Measurements from ENCODE around the gene OSCP1.
"Not testable (repeated sequence)": the region's sequence is repeated elsewhere in the genome, so short reads cannot be mapped to it uniquely, and the experiment has no call there.

Gene OSCP1

GRCh38 chr1:36450270-36450918 is at the start of gene OSCP1:
Gene OSCP1 (minus strand): TSS chr1:36450451. CDS start chr1:36450369, 82 bp downstream.
- intact Hi-C loops (cut with DNase I) = loop anchor here (2.0 kb wide), 1 partner anchor 14 kb away; the partner anchor contains the start of gene MRPS15
- DNase-seq = peak; percentile 88 to 99 (median 93)

DNA sequence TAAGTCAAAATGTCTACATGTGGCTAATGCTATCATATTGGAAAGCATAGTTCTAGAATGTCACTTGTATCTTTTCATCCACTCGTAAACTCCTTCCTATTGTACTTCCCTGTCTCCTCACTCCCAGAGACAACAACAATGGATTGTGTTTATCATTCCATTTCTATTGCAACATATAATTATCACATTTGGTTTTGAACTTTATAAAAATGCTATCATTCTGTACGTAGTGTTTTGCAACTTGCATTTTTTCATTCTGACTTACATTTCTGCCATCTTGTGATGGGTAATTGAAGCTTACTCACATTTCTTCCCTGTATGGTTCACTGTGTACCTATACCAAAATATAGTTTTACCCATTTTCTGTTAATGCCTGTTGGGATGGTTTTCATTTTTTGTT is 47.0 kb upstream of the OSCP1 start:
- intact Hi-C loops (cut with DNase I) = no loop called here
- DNase-seq = no peak

GRCh38 chr1:36494971-36495370 is 44.7 kb upstream of the OSCP1 start:
- intact Hi-C loops (cut with DNase I) = no loop called here
- DNase-seq = no peak

DNA sequence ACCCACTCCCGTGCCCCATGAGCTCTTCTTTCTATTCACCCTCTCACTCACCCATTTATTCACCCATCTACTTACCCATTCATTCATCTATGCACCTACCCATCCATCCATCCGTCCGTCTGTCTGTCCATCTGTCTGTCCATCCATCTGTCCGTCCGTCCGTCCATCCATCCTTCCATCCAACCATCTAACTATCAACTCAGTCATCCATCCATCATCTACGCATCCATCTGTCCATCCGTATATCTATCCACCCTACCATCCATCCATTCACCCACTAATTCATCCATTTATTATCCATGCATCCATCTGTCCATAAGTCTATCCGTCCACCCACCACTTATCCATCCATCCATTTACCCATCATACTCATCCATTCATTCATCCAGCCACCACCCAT is 43.3 kb upstream of the OSCP1 start:
- intact Hi-C loops (cut with DNase I) = no loop called here
- no peak for DNase-seq

DNA sequence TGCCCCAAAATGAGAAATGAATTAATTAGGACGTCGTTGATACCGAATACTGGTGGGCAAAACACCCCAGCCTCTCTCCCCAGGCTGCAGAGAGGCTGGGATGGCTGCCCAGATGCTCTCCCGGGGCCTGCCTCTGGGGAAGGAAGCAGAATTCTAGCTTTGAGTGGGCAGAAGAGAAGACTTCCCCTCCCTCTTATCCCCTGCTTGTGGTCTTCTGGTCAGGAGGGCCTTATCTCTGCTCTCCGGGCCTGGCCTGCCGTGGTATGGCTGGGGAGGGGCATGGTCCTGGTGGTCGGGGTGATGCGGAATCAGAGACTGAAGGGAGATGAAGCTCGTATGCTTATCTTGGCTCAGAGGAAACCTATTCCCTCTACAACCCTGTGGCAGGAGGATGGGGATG is 42.2 kb upstream of the OSCP1 start:
- peak in 1 of 10 donors; percentile 79 for DNase-seq
- intact Hi-C loops (cut with DNase I) = no loop called here

GRCh38 chr1:36489258-36490051 is 39.2 kb upstream of the OSCP1 start:
- intact Hi-C loops (cut with DNase I) = not testable (repeated sequence)

DNA sequence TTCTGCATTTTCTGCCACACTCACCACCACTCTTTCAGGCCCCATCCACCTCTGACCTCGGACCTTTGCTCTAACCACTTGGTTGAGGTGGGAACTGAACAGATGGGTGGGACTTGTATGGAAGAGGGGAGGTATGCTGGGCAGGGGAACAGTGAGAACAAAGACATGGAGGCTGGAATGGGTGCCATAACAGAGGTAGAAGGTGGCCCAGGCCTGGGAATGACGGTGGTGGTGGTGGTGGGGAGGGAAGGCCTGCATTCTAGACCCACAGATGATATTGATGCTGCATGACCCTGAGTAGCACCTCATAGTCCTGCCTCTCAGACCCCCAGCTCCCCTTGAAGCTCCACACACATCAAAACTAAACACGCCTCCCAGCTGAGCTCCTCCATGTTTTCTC is 37.7 kb upstream of the OSCP1 start:
- intact Hi-C loops (cut with DNase I) = no loop called here
- DNase-seq = no peak

More at GRCh38 chr1:36489258-36490051, 39.2 kb upstream of the OSCP1 start:
- not testable (repeated sequence) for DNase-seq

GRCh38 chr1:36487336-36487725 is 37.1 kb upstream of the OSCP1 start:
- intact Hi-C loops (cut with DNase I) = not testable (repeated sequence)

GRCh38 chr1:36486439-36487335 is 36.4 kb upstream of the OSCP1 start:
- intact Hi-C loops (cut with DNase I) = no loop called here
- DNase-seq = peak in 4 of 10 donors; percentile 23 to 80 (median 44)

More at GRCh38 chr1:36487336-36487725, 37.1 kb upstream of the OSCP1 start:
- DNase-seq = not testable (repeated sequence)

DNA sequence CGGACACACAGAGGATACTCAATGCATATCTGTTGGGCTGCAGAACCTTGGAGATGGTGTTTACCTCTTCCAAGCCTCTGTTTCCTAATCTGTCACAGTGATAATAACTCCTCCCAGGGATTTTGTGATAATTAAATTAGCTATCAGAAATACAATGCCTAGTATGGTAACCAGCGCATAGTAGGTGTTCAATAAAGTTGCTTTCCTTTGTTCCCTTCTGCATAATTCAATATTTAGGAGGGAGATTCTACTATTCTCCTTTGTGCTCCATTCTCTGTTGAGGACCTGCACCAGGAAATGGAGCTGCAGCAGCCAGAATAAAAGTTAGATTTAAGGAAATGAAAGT is 35.8 kb upstream of the OSCP1 start:
- intact Hi-C loops (cut with DNase I) = no loop called here
- DNase-seq = no peak

DNA sequence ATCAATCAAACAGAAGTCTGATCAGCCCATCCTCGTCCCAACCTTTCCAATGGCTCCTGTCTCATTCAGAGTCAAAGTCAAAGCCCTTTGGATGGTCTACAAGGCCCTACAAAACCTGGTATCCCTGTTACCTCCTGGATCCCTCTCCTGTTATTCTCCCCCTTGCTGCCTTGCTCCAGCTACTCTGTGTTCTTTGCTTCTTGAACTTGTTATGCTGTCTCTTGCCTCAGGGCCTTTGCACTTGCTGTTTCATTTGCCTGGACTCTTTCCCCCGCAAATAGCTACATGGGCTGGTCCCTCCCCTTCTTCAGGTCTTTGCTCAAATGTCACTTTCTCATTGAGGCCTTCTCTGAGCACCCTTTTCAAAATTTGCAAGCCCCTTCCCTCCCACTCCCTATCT is 33.8 kb upstream of the OSCP1 start:
- intact Hi-C loops (cut with DNase I) = no loop called here
- DNase-seq = no peak

GRCh38 chr1:36482724-36483388 is 32.6 kb upstream of the OSCP1 start, which contains the start of gene CSF3R:
Gene CSF3R (minus strand): TSS chr1:36482913. CDS start chr1:36479496, 3,417 bp downstream.
- intact Hi-C loops (cut with DNase I) = no loop called here
- DNase-seq = no peak

DNA sequence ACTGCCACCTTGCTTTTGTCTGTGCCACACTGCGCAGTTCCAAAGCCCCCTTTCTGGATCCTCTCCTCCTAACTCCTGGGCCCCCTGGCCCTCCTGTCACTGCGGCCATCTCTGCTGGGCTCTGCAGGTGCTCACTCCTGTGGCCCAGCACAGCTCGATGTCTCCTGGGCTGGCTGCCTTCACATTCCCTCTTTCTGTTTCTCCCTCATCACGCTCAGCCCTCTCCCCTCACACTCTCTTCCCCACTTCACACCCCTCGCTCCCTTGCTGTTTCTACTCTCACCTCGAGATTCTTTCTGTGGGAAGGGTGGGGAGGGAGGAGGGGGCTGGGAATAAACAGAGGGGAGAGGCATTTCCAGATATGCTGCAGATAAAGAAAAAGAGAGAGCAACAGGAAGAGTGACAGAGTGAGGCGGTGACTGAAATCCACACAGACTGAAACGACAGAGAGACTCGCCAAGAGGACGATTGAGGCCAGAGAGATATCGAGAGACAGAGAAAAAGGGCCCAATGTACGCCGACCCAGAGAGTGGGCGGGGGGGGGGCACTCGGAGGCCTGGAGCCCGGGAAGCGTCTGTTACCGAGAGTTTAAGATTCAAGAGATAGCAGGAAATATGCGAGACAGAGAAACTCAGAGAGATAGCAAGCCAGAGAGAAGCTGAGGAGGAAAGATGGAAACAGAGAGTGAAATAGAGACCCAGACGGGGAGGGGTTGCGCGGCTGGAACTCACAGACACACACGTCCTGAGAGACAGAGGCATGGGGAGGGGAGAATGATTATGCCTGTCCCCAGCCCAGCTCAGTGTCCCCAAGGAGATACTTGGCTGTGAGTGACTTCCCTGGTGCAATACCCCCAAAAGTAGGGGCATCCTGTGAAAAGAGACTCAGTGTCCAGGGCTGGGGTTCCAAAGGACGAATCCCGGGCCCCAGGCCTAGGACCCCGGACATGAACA is 31.8 kb upstream of the OSCP1 start:
- intact Hi-C loops (cut with DNase I) = no loop called here

DNA sequence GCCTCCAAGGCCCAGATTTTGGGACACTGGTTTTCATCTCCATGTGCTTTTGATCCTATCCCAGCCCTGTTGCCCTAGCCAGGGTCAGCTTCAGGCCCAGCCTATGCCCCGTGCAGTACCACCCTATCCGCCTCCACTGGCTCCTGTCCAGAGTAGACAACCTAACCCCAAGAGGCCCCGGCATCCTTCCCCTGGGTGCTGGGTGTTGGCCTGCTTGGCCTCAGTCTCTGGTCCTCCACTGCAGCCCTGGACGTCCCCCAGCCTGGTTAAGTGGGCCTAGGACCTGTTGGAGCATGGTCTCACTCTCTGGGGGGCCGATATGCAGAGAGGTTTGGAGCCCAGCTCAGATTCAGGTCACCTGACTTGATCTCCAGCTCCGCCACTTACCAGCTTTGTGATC is 30.8 kb upstream of the OSCP1 start:
- no peak for DNase-seq
- intact Hi-C loops (cut with DNase I) = no loop called here

More for the DNA sequence above, 31.8 kb upstream of the OSCP1 start:
- no peak for DNase-seq

GRCh38 chr1:36480161-36480560 is 29.9 kb upstream of the OSCP1 start:
- no peak for DNase-seq
- intact Hi-C loops (cut with DNase I) = no loop called here

GRCh38 chr1:36479505-36480051 is 29.3 kb upstream of the OSCP1 start:
- intact Hi-C loops (cut with DNase I) = no loop called here
- DNase-seq = no peak

DNA sequence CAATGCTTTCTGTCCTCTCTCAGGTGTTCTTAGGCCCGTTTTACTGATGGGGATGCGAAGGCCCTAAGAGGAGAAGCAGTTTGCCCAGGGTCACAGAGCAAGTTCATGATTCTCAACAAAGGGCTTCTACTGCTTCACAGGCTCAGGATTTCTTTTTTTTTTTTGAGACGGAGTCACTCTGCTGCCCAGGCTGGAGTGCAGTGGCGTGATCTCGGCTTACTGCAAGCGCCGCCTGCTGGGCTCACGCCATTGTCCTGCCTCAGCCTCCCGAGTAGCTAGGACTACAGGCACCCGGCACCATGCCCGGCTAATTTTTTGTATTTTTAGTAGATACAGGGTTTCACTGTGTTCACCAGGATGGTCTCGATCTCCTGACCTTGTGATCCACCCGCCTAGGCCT is 27.4 kb upstream of the OSCP1 start:
- DNase-seq; intact Hi-C loops (cut with DNase I): not testable (repeated sequence)

DNA sequence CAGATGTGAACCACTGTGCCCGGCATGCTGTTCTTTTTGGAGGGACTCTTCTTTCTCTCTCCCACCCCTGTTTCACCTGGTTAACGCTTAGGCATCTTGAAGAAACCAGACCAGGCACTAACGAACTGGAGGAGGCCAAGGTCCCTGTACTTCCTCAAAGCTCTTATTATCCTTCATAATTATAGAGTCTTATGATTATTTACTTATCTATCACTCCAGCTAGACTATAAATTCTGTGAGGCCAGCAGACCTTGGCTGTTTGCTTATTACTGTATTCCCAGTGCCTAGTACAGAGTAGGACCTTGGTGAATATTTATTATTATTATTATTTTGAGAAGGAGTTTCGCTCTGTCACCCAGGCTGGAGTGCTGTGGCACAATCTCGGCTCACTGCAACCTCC is 26.7 kb upstream of the OSCP1 start:
- intact Hi-C loops (cut with DNase I) = no loop called here
- no peak for DNase-seq

Data from posterior cingulate gyrus (tissue), 11 donors.